Measurements from ENCODE around the gene PLPP4. TPM values are rescaled to one million over a fixed set of nuclear protein-coding genes. Genes with fewer than 3 reads are reported as not detected.

Gene PLPP4
- total RNA-seq (2021; ENCODE audit: unreplicated experiment): not detected
- polyA plus RNA-seq (2012): not detected in 2 replicates
- Bru-seq, nascent RNA: percentile 1 among the genes with signal in this experiment
- percentile 1 among the genes with signal in this experiment for BruChase-seq, experiment 1, labeled RNA remaining after a 6-hour chase
- BruChase-seq, experiment 2, labeled RNA remaining after a 2-hour chase: percentile 3 among the genes with signal in this experiment
- long read RNA-seq: 0 reads

- POLR2A ChIA-PET: no interaction called here
- TF ChIP-seq SP1 (IDR thresholded peaks at IDR 0.05; ENCODE audit: low read depth): no peak
- no peak for TF ChIP-seq ELF1 (IDR thresholded peaks at IDR 0.05; ENCODE audit: borderline replicate concordance, low read depth)
- no peak for TF ChIP-seq SRF (IDR thresholded peaks at IDR 0.05; ENCODE audit: low read depth)
- no peak for TF ChIP-seq CTCF (IDR thresholded peaks at IDR 0.05 in 2 of 3, conservative IDR thresholded peaks at IDR 0.05 in 1 of 3; ENCODE audit: borderline replicate concordance in 1 of 3, insufficient read depth in 1 of 3, low read depth in 2 of 3, low read length in 2 of 3)
- no peak for TF ChIP-seq ZBTB33 (IDR thresholded peaks at IDR 0.05; ENCODE audit: extremely low read depth, insufficient replicate concordance, low read length)
- no peak for TF ChIP-seq RAD21 (IDR thresholded peaks at IDR 0.05; ENCODE audit: low read depth)
- TF ChIP-seq CBX3 (IDR thresholded peaks at IDR 0.05; ENCODE audit: low read depth): no peak
- TF ChIP-seq EZH2phosphoT487 (IDR thresholded peaks at IDR 0.05; ENCODE audit: borderline replicate concordance): no peak
- no peak for TF ChIP-seq POLR2AphosphoS5 (IDR thresholded peaks at IDR 0.05; ENCODE audit: low read depth, low read length)
- no peak for TF ChIP-seq FOSL1 (IDR thresholded peaks at IDR 0.05; ENCODE audit: low read depth)
- Histone ChIP-seq H3K4me3 (replicated peaks in 1 of 2; ENCODE audit: low read depth in 1 of 2, low read length in 2 of 2) (no peak within 1 kb of the TSS), H3K79me2 (ENCODE audit: insufficient read depth, low read length) (no peaks in the 10 kb centered on the region), H3K9ac (ENCODE audit: low read length) (no peak within 1 kb of the TSS), H3K27ac (ENCODE audit: low read depth, low read length) (no peak within 1 kb of the TSS), H3K27me3 (ENCODE audit: insufficient read depth, low read length) (peaks cover 25% of the 10 kb centered on the region), H3K9me3 (ENCODE audit: control insufficient read depth in 1 of 2, insufficient read depth in 1 of 2, low read depth in 1 of 2, low read length in 2 of 2) (no peaks in the 10 kb centered on the region), H3K36me3 (ENCODE audit: control insufficient read depth in 1 of 2, insufficient read depth in 2 of 2, low read length in 2 of 2) (no peaks in the 10 kb centered on the region), H4K20me1 (ENCODE audit: insufficient read depth) (no peaks in the 10 kb centered on the region), H3K4me1 (ENCODE audit: control insufficient read depth in 1 of 2, insufficient read depth in 2 of 2, low read length in 2 of 2) (no peaks in the 10 kb centered on the region), H3K4me2 (ENCODE audit: low read length) (no peak within 1 kb of the TSS), H3K9me2 (ENCODE audit: insufficient read depth) (no peaks in the 10 kb centered on the region), H2AFZ (ENCODE audit: low read depth, low read length, poor library complexity, severe bottlenecking) (no peak within 1 kb of the TSS)
- RAD21 ChIA-PET (ENCODE audit: low non-redundant PET in 1 of 2, low total read pairs in 2 of 2, uncharacterized antibody in 2 of 2, unreplicated experiment in 2 of 2): no interaction called here
- CTCF ChIA-PET: no interaction called here
- no peak for DNase-seq (ENCODE audit: low read depth, low spot score)
- intact Hi-C loops (cut with micrococcal nuclease): no loop called here
- BruUV-seq (replicated peaks): no TSS peak
- ATAC-seq: no peak
These were observed at the start of gene PLPP4 for GRCh38 chr10:120456626-120457430. Gene PLPP4 (plus strand): TSS chr10:120457227. CDS start chr10:120457306, 79 bp downstream.
